SH-SY5Y (cell line): Measurements from ENCODE around the gene INHBC.

Experiments
- GATA2 ChIP-seq: IDR thresholded peaks from 2 replicates; pipeline ENCODE4 v1.6.1; 2011; ENCODE audit warnings: mild to moderate bottlenecking, low read depth, low read length
- GATA3 ChIP-seq: IDR thresholded peaks from 2 replicates; pipeline ENCODE4 v1.6.1; 2011; ENCODE audit warnings: low read depth, mild to moderate bottlenecking, low read length, moderate library complexity

Gene INHBC

GRCh38 chr12:57477710-57478681, 43.4 kb downstream of the INHBC start:
- TF ChIP-seq GATA2, result no peak
- no peak for TF ChIP-seq GATA3

- no peak for TF ChIP-seq GATA3
- no peak for TF ChIP-seq GATA2
Measured at GRCh38 chr12:57479043-57479375, 44.4 kb downstream of the INHBC start.

GRCh38 chr12:57479376-57480115, 45.0 kb downstream of the INHBC start, which contains the start of gene ARHGAP9:
Gene ARHGAP9 (minus strand): TSS chr12:57479866. CDS start chr12:57479406, 460 bp downstream.
- no peak for TF ChIP-seq GATA3
- TF ChIP-seq GATA2, result no peak

GRCh38 chr12:57481671-57482070, 47.1 kb downstream of the INHBC start:
- TF ChIP-seq GATA3 (no peak), GATA2 (0 out of 2 replicates have a peak, but pooled peaks have one; percentile 6)

- TF ChIP-seq GATA3, result no peak
- TF ChIP-seq GATA2, result no peak
Measured at GRCh38 chr12:57483466-57483865, 48.9 kb downstream of the INHBC start.

GRCh38 chr12:57485695-57486094, 51.1 kb downstream of the INHBC start:
- TF ChIP-seq GATA3, result no peak
- TF ChIP-seq GATA2, result no peak

GRCh38 chr12:57487055-57487596, 52.5 kb downstream of the INHBC start:
- no peak for TF ChIP-seq GATA3
- TF ChIP-seq GATA2, result no peak

- TF ChIP-seq GATA2, result no peak
- TF ChIP-seq GATA3, result no peak
Measured at GRCh38 chr12:57487597-57488401, 53.2 kb downstream of the INHBC start, which contains the start of gene MARS1. Gene MARS1 (plus strand): TSS chr12:57488068. CDS start chr12:57488091, 23 bp downstream.

GRCh38 chr12:57488402-57489156, 54.0 kb downstream of the INHBC start:
- TF ChIP-seq GATA3, result no peak
- TF ChIP-seq GATA2, result no peak

- TF ChIP-seq GATA3 (no peak), GATA2 (no peak)
Measured at GRCh38 chr12:57489157-57489641, 54.6 kb downstream of the INHBC start.

GRCh38 chr12:57490126-57490525, 55.5 kb downstream of the INHBC start:
- TF ChIP-seq GATA2 (no peak), GATA3 (no peak)

- no peak for TF ChIP-seq GATA3
- TF ChIP-seq GATA2, result no peak
Measured at GRCh38 chr12:57491393-57492280, 57.1 kb downstream of the INHBC start.
